ENCODE measurements around the gene ACSS3.

- no peak for TF ChIP-seq CTCF (conservative IDR thresholded peaks at IDR 0.05; ENCODE audit: low read depth, low read length)
- TF ChIP-seq EZH2 (IDR thresholded peaks at IDR 0.05; ENCODE audit: borderline replicate concordance, low read depth, low read length, poor library complexity, severe bottlenecking): no peak
Observed at GRCh38 chr12:81203671-81204204, 125.9 kb downstream of the ACSS3 start.

Measured in A673 (cell line).